Esophagus muscularis mucosa (tissue), 3 donors: ENCODE data around the gene IL12RB1.

Experiments
- POLR2AphosphoS5 ChIP-seq, 2 donors: sonication (generic); formaldehyde crosslinking; IDR thresholded peaks; one replicate each; pipeline ENCODE4 v1.6.1; 2017; ENCODE audit warnings: antibody characterized with exemption in 2 of 2
- TF ChIP-seq, protein P1 (sequence below), 3 experiments: fragments of 200-600 bp in 2 of 3; fragments of 450-650 bp in 1 of 3; sonication (generic) in 2 of 3; IDR thresholded peaks; one replicate each; pipeline ENCODE4 v1.5.1; 2017 to 2019; ENCODE audit warnings: antibody characterized with exemption in 3 of 3, mild to moderate bottlenecking in 2 of 3, moderate library complexity in 1 of 3

GRCh38 chr19:18060472-18060871 lies 26.3 kb downstream of the IL12RB1 start:
- TF ChIP-seq, protein P1, sequence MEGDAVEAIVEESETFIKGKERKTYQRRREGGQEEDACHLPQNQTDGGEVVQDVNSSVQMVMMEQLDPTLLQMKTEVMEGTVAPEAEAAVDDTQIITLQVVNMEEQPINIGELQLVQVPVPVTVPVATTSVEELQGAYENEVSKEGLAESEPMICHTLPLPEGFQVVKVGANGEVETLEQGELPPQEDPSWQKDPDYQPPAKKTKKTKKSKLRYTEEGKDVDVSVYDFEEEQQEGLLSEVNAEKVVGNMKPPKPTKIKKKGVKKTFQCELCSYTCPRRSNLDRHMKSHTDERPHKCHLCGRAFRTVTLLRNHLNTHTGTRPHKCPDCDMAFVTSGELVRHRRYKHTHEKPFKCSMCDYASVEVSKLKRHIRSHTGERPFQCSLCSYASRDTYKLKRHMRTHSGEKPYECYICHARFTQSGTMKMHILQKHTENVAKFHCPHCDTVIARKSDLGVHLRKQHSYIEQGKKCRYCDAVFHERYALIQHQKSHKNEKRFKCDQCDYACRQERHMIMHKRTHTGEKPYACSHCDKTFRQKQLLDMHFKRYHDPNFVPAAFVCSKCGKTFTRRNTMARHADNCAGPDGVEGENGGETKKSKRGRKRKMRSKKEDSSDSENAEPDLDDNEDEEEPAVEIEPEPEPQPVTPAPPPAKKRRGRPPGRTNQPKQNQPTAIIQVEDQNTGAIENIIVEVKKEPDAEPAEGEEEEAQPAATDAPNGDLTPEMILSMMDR (IDR thresholded peaks at IDR 0.05), result no peak
- no peak for TF ChIP-seq POLR2AphosphoS5 (IDR thresholded peaks at IDR 0.05)
